ENCODE data around the gene ITIH2.

DNA sequence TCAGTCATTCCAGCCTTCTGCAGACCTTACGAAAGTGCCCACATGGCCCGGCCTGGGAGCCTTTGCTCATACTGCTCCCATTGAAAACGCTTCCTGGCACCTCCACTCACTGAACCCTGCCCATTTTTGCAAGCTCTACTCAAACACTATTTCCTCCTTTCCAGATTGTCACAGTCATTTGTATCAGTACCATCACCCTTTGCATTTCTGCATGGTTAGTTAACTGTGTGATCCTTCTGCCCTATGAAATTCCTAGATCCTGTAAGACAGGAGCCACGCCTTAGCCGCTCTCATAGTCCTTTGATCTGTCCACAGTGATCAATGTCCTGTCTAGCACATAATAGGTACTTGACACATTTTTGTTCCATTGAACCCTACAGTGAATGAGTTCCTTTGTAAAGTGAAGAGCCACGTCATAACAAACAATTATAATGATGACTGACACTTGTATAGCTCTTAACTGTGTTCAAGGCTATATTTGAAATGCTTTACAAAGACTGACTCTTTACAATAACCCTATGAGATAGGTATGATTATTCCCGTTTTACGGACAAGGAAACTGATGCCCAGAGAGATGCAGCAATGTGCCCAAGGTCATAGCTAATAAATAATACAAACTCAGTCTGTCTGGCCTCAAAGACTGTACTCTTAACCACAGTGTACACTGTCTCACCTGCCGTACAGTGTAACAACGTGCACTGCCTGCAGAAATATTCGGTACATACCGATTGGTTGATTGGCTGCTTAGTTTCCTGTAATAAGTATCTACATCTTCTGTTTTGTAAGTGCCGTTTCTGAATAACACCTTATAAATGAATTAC is 16.6 kb upstream of the ITIH2 start:
- TF ChIP-seq EZH2 (IDR thresholded peaks at IDR 0.05; ENCODE audit: borderline replicate concordance) = no peak
- TF ChIP-seq, protein P1, sequence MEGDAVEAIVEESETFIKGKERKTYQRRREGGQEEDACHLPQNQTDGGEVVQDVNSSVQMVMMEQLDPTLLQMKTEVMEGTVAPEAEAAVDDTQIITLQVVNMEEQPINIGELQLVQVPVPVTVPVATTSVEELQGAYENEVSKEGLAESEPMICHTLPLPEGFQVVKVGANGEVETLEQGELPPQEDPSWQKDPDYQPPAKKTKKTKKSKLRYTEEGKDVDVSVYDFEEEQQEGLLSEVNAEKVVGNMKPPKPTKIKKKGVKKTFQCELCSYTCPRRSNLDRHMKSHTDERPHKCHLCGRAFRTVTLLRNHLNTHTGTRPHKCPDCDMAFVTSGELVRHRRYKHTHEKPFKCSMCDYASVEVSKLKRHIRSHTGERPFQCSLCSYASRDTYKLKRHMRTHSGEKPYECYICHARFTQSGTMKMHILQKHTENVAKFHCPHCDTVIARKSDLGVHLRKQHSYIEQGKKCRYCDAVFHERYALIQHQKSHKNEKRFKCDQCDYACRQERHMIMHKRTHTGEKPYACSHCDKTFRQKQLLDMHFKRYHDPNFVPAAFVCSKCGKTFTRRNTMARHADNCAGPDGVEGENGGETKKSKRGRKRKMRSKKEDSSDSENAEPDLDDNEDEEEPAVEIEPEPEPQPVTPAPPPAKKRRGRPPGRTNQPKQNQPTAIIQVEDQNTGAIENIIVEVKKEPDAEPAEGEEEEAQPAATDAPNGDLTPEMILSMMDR (IDR thresholded peaks at IDR 0.05; ENCODE audit: poor library complexity) = no peak
- TF ChIP-seq EZH2phosphoT487 (IDR thresholded peaks at IDR 0.05; ENCODE audit: low read depth, severe bottlenecking, unreplicated experiment) = no peak

Measured in hepatocyte (in vitro differentiated cells).